HCT116 (cell line): ENCODE data around the gene NUTM2A.
"Not testable (repeated sequence)": the region's sequence is repeated elsewhere in the genome, so short reads cannot be mapped to it uniquely, and the experiment has no call there.

Experiments
- CEBPB ChIP-seq: IDR thresholded peaks from 2 replicates; pipeline ENCODE4 v1.6.1; 2012; ENCODE audit warnings: low read depth
- EZH2phosphoT487 ChIP-seq: fragments of 200-600 bp; IDR thresholded peaks from 2 replicates; pipeline ENCODE4 v1.6.1; 2018; ENCODE audit warnings: antibody characterized with exemption, borderline replicate concordance
- JUND ChIP-seq: IDR thresholded peaks from 2 replicates; pipeline ENCODE4 v1.6.1; 2012
- POLR2A ChIP-seq: IDR thresholded peaks from 2 replicates; pipeline ENCODE4 v1.7.0; 2011; ENCODE audit warnings: borderline replicate concordance; ENCODE audit not compliant: insufficient read depth, insufficient read length; ENCODE audit errors: extremely low read depth
- POLR2AphosphoS5 ChIP-seq: IDR thresholded peaks from 2 replicates; pipeline ENCODE4 v1.6.1; 2011; ENCODE audit warnings: mild to moderate bottlenecking, low read depth, low read length, moderate library complexity
- RAD21 ChIP-seq: IDR thresholded peaks from 2 replicates; pipeline ENCODE4 v1.6.1; 2012; ENCODE audit warnings: low read depth, mild to moderate bottlenecking
- SP1 ChIP-seq: IDR thresholded peaks from 2 replicates; pipeline ENCODE4 v1.6.1; 2012; ENCODE audit warnings: low read depth
- YY1 ChIP-seq: IDR thresholded peaks from 2 replicates; pipeline ENCODE4 v1.6.1; 2011; ENCODE audit warnings: low read length, low read depth, moderate library complexity, mild to moderate bottlenecking; ENCODE audit not compliant: insufficient replicate concordance; ENCODE audit errors: extremely low read depth
- ZNF274 ChIP-seq: fragments of 200-500 bp; sonication (Bioruptor generic); IDR thresholded peaks from 2 replicates; pipeline ENCODE4 v1.6.1; 2014; ENCODE audit warnings: mild to moderate bottlenecking, low read depth, low read length, inconsistent platforms
- TF ChIP-seq, protein P1 (sequence below): IDR thresholded peaks from 2 replicates; pipeline ENCODE4 v1.6.1; 2012
- TF ChIP-seq, protein P2 (sequence below), 3 experiments: fragments of 200-600 bp in 1 of 3; sonication (generic) in 1 of 3; IDR thresholded peaks in 2 of 3; conservative IDR thresholded peaks in 1 of 3; 2 replicates each; pipeline ENCODE4 v1.5.1; 2012 to 2017; ENCODE audit warnings: low read depth in 2 of 3, low read length in 2 of 3, antibody characterized with exemption in 1 of 3, borderline replicate concordance in 1 of 3, control low read depth in 1 of 3, mild to moderate bottlenecking in 1 of 3, mixed read lengths in 1 of 3, mixed run types in 1 of 3, moderate library complexity in 1 of 3; ENCODE audit not compliant: insufficient read depth in 1 of 3
- TF ChIP-seq, protein P3 (sequence below): IDR thresholded peaks from 2 replicates; pipeline ENCODE4 v1.6.1; 2012; ENCODE audit warnings: low read depth
- TF ChIP-seq, protein P4 (sequence below): IDR thresholded peaks from 2 replicates; pipeline ENCODE4 v1.6.1; 2011; ENCODE audit warnings: mild to moderate bottlenecking, low read length, moderate library complexity; ENCODE audit not compliant: insufficient replicate concordance; ENCODE audit errors: extremely low read depth
- TF ChIP-seq, protein P5 (sequence below): IDR thresholded peaks from 2 replicates; pipeline ENCODE4 v1.6.1; 2012

DNA sequence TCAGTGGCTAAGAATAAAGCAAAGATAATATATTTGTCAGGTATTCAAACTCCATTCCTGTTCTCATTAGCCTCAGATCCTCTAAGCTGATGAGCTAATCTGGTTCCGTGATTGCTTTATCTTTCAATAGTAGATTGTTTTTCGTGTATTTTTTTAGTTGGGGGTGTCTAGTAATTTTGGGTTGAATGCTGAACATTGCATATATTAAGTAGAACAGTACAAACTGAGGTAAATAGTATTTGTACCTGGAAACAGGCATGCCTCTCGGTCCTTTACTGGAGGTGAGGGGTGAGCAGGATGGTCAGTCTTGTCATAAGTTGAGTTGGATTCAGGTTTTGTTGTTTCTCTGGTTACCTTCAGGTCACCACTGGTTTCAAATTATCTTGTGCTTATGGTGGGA, 37.7 kb upstream of the NUTM2A start:
- TF ChIP-seq, protein P1, sequence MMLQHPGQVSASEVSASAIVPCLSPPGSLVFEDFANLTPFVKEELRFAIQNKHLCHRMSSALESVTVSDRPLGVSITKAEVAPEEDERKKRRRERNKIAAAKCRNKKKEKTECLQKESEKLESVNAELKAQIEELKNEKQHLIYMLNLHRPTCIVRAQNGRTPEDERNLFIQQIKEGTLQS: not testable (repeated sequence)
- TF ChIP-seq POLR2A, JUND, RAD21, POLR2AphosphoS5, SP1, ZNF274, YY1, EZH2phosphoT487, CEBPB: not testable (repeated sequence)
- TF ChIP-seq, protein P2, sequence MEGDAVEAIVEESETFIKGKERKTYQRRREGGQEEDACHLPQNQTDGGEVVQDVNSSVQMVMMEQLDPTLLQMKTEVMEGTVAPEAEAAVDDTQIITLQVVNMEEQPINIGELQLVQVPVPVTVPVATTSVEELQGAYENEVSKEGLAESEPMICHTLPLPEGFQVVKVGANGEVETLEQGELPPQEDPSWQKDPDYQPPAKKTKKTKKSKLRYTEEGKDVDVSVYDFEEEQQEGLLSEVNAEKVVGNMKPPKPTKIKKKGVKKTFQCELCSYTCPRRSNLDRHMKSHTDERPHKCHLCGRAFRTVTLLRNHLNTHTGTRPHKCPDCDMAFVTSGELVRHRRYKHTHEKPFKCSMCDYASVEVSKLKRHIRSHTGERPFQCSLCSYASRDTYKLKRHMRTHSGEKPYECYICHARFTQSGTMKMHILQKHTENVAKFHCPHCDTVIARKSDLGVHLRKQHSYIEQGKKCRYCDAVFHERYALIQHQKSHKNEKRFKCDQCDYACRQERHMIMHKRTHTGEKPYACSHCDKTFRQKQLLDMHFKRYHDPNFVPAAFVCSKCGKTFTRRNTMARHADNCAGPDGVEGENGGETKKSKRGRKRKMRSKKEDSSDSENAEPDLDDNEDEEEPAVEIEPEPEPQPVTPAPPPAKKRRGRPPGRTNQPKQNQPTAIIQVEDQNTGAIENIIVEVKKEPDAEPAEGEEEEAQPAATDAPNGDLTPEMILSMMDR (IDR thresholded peaks at IDR 0.05 in 2 of 3, conservative IDR thresholded peaks at IDR 0.05 in 1 of 3; ENCODE audit: borderline replicate concordance in 1 of 3, insufficient read depth in 1 of 3, low read depth in 2 of 3, low read length in 2 of 3): not testable (repeated sequence)
- TF ChIP-seq, protein P3, sequence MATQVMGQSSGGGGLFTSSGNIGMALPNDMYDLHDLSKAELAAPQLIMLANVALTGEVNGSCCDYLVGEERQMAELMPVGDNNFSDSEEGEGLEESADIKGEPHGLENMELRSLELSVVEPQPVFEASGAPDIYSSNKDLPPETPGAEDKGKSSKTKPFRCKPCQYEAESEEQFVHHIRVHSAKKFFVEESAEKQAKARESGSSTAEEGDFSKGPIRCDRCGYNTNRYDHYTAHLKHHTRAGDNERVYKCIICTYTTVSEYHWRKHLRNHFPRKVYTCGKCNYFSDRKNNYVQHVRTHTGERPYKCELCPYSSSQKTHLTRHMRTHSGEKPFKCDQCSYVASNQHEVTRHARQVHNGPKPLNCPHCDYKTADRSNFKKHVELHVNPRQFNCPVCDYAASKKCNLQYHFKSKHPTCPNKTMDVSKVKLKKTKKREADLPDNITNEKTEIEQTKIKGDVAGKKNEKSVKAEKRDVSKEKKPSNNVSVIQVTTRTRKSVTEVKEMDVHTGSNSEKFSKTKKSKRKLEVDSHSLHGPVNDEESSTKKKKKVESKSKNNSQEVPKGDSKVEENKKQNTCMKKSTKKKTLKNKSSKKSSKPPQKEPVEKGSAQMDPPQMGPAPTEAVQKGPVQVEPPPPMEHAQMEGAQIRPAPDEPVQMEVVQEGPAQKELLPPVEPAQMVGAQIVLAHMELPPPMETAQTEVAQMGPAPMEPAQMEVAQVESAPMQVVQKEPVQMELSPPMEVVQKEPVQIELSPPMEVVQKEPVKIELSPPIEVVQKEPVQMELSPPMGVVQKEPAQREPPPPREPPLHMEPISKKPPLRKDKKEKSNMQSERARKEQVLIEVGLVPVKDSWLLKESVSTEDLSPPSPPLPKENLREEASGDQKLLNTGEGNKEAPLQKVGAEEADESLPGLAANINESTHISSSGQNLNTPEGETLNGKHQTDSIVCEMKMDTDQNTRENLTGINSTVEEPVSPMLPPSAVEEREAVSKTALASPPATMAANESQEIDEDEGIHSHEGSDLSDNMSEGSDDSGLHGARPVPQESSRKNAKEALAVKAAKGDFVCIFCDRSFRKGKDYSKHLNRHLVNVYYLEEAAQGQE: not testable (repeated sequence)
- TF ChIP-seq, protein P4, sequence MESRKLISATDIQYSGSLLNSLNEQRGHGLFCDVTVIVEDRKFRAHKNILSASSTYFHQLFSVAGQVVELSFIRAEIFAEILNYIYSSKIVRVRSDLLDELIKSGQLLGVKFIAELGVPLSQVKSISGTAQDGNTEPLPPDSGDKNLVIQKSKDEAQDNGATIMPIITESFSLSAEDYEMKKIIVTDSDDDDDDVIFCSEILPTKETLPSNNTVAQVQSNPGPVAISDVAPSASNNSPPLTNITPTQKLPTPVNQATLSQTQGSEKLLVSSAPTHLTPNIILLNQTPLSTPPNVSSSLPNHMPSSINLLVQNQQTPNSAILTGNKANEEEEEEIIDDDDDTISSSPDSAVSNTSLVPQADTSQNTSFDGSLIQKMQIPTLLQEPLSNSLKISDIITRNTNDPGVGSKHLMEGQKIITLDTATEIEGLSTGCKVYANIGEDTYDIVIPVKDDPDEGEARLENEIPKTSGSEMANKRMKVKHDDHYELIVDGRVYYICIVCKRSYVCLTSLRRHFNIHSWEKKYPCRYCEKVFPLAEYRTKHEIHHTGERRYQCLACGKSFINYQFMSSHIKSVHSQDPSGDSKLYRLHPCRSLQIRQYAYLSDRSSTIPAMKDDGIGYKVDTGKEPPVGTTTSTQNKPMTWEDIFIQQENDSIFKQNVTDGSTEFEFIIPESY: not testable (repeated sequence)
- TF ChIP-seq, protein P5, sequence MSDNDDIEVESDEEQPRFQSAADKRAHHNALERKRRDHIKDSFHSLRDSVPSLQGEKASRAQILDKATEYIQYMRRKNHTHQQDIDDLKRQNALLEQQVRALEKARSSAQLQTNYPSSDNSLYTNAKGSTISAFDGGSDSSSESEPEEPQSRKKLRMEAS: not testable (repeated sequence)
